Endothelial cell of umbilical vein (primary cell): ENCODE results near the gene AGBL3. TPM values are rescaled to one million over a fixed set of nuclear protein-coding genes. Genes with fewer than 3 reads are reported as not detected.

Experiments
- BruUV-seq: library from RNA; stranded (reverse); fragments of 400-500 nt; replicated peaks from 2 replicates; lab custom pipeline; 2021; lab: Mats Ljungman, UMichigan
- CTCF ChIA-PET: fragments of 300-600, 350-600 bp; sonication (Branson Sonifier 250); formaldehyde crosslinking; loops from one replicate; lab custom pipeline; 2021; ENCODE audit warnings: antibody characterized with exemption, inconsistent platforms; lab: Charles Lee
- POLR2A ChIA-PET: fragments of 300-600, 350-600 bp; sonication (Branson Sonifier 250); formaldehyde crosslinking; loops from one replicate; lab custom pipeline; 2021; ENCODE audit warnings: antibody characterized with exemption, inconsistent platforms; lab: Charles Lee
- DNase-seq: peaks from one replicate; pipeline ENCODE4 v3.0.0-alpha.2; 2011; ENCODE audit warnings: low read depth, low spot score
- FAIRE-seq: peaks from 2 replicates; lab custom pipeline; 2011; peaks lifted over from hg19 to GRCh38; lab: Jason Lieb, UNC
- H2AFZ ChIP-seq: 2 replicates; pipeline ENCODE4 v1.6.0; 2012; ENCODE audit warnings: low read depth, low read length, control low read depth, inconsistent platforms
- H3K27ac ChIP-seq: 2 replicates; pipeline ENCODE4 v1.5.1; 2011; ENCODE audit warnings: low read depth, mild to moderate bottlenecking, control low read depth, low read length, moderate library complexity; ENCODE audit not compliant: insufficient read depth
- H3K27me3 ChIP-seq, 2 experiments: 2 replicates each; pipeline versions ENCODE4 v1.6.0 to v1.6.1; 2011; ENCODE audit warnings: low read length in 2 of 2, mixed read lengths in 1 of 2; ENCODE audit not compliant: control insufficient read depth in 2 of 2, insufficient read depth in 2 of 2
- H3K36me3 ChIP-seq, 2 experiments: 2 replicates in 1 of 2; 3 replicates in 1 of 2; pipeline ENCODE4 v1.5.1; 2011; ENCODE audit warnings: low read length in 2 of 2, mild to moderate bottlenecking in 1 of 2, moderate library complexity in 1 of 2; ENCODE audit not compliant: control insufficient read depth in 2 of 2, insufficient read depth in 2 of 2; ENCODE audit errors: extremely low read depth in 1 of 2
- H3K4me1 ChIP-seq: 3 replicates; pipeline ENCODE4 v1.5.1; 2011; ENCODE audit warnings: mild to moderate bottlenecking, low read length; ENCODE audit not compliant: control insufficient read depth, insufficient read depth; ENCODE audit errors: extremely low read depth
- H3K4me2 ChIP-seq: 2 replicates; pipeline ENCODE4 v1.6.1; 2011; ENCODE audit warnings: low read length, control low read depth, mixed read lengths; ENCODE audit not compliant: insufficient read depth
- H3K4me3 ChIP-seq, 3 experiments: fragments of 200-600 bp in 1 of 3; sonication (generic), shearing (Covaris generic) in 1 of 3; replicated peaks in 1 of 3; 2 replicates each; pipeline ENCODE4 v1.5.1; 2011 to 2016; ENCODE audit warnings: control low read depth in 3 of 3, low read length in 3 of 3, mild to moderate bottlenecking in 2 of 3, inconsistent platforms in 1 of 3, low read depth in 1 of 3, moderate library complexity in 1 of 3; ENCODE audit not compliant: insufficient read depth in 1 of 3
- H3K79me2 ChIP-seq: 2 replicates; pipeline ENCODE4 v1.6.0; 2012; ENCODE audit warnings: low read length, inconsistent platforms; ENCODE audit not compliant: control insufficient read depth, insufficient read depth
- H3K9ac ChIP-seq: replicated peaks from 2 replicates; pipeline ENCODE3; 2011; ENCODE audit warnings: low read length, control low read depth; ENCODE audit not compliant: insufficient read depth; ENCODE audit errors: extremely low read depth
- H3K9me1 ChIP-seq: replicated peaks from 3 replicates; pipeline ENCODE4 v1.6.0; 2011; ENCODE audit warnings: mild to moderate bottlenecking, low read length; ENCODE audit not compliant: control insufficient read depth, insufficient read depth; ENCODE audit errors: extremely low read depth
- H3K9me3 ChIP-seq: replicated peaks from 2 replicates; pipeline ENCODE4 v1.5.1; 2012; ENCODE audit warnings: low read length, inconsistent platforms; ENCODE audit not compliant: control insufficient read depth, insufficient read depth
- H4K20me1 ChIP-seq: replicated peaks from 2 replicates; pipeline ENCODE3; 2011; ENCODE audit warnings: mild to moderate bottlenecking, low read length; ENCODE audit not compliant: control insufficient read depth, insufficient read depth; ENCODE audit errors: extremely low read depth
- EZH2 ChIP-seq: IDR thresholded peaks from 2 replicates; pipeline ENCODE4 v1.6.1; 2012; ENCODE audit warnings: borderline replicate concordance, low read depth, mild to moderate bottlenecking, moderate library complexity, low read length, inconsistent platforms; ENCODE audit not compliant: severe bottlenecking
- FOS ChIP-seq: IDR thresholded peaks from 2 replicates; pipeline ENCODE4 v1.6.1; 2011; ENCODE audit warnings: mild to moderate bottlenecking, low read length, moderate library complexity, borderline replicate concordance; ENCODE audit not compliant: insufficient read depth
- GATA2 ChIP-seq: IDR thresholded peaks from 2 replicates; pipeline ENCODE4 v1.7.0; 2011; ENCODE audit warnings: low read depth, mild to moderate bottlenecking, moderate library complexity, mixed read lengths, low read length; ENCODE audit not compliant: insufficient read length, insufficient read depth
- JUN ChIP-seq: IDR thresholded peaks from 2 replicates; pipeline ENCODE4 v1.6.1; 2011; ENCODE audit warnings: borderline replicate concordance, low read depth; ENCODE audit not compliant: insufficient read length, insufficient read depth
- MAX ChIP-seq: IDR thresholded peaks from 2 replicates; pipeline ENCODE4 v1.6.1; 2011; ENCODE audit not compliant: insufficient read depth, insufficient read length
- MYC ChIP-seq: IDR thresholded peaks from one replicate; pipeline ENCODE4 v1.6.1; 2011; ENCODE audit warnings: mild to moderate bottlenecking, low read depth, low read length
- POLR2A ChIP-seq: IDR thresholded peaks from 2 replicates; pipeline ENCODE4 v1.6.1; 2012; ENCODE audit warnings: low read depth, mild to moderate bottlenecking, control low read depth, low read length
- POLR2AphosphoS5 ChIP-seq: IDR thresholded peaks from 2 replicates; pipeline ENCODE4 v1.6.1; 2012; ENCODE audit warnings: low read depth, mild to moderate bottlenecking, control low read depth, low read length, moderate library complexity; ENCODE audit not compliant: insufficient read depth
- dilution Hi-C: fragments of 300-500 bp; cut with MboI; formaldehyde crosslinking; loops from one replicate; pipeline ENCODE4 v1.15.0; 2019; ENCODE audit warnings: low sequenced_read_pairs; ENCODE audit not compliant: extremely low pct_ligation_motif_present
- intact Hi-C: fragments of 100-400 bp; cut with micrococcal nuclease; formaldehyde crosslinking; loops from one replicate; pipeline ENCODE4 v1.10.0; 2022
- polyA plus RNA-seq, 4 experiments: library from polyadenylated mRNA; depleted of rRNA in 3 of 4; stranded (reverse) in 3 of 4; unstranded in 1 of 4; fragments of >200 nt; gene quantifications; 2 replicates each; pipeline versions ENCODE4 v1.2.1 to v1.2.3, GENCODE V29; 2011 to 2012; ENCODE audit warnings: missing spikeins in 1 of 4
- total RNA-seq: library from RNA; stranded (reverse); gene quantifications from 2 replicates; pipeline ENCODE4 v1.2.3, GENCODE V29; 2021
- TF ChIP-seq, protein P1 (sequence below), 2 donors: IDR thresholded peaks; 1 replicate in 1 of 2; 2 replicates in 1 of 2; pipeline ENCODE4 v1.5.1; 2011; ENCODE audit warnings: low read length in 2 of 2, mild to moderate bottlenecking in 2 of 2, moderate library complexity in 2 of 2, control low read depth in 1 of 2, inconsistent platforms in 1 of 2, low read depth in 1 of 2; ENCODE audit not compliant: insufficient read depth in 1 of 2; ENCODE audit errors: extremely low read depth in 1 of 2

Gene AGBL3
- total and polyA plus RNA-seq, 2 donors (not counting 3 experiments of a cell fraction or from before 2014, with no cell fraction given): 0.97 to 3.2 TPM

DNA sequence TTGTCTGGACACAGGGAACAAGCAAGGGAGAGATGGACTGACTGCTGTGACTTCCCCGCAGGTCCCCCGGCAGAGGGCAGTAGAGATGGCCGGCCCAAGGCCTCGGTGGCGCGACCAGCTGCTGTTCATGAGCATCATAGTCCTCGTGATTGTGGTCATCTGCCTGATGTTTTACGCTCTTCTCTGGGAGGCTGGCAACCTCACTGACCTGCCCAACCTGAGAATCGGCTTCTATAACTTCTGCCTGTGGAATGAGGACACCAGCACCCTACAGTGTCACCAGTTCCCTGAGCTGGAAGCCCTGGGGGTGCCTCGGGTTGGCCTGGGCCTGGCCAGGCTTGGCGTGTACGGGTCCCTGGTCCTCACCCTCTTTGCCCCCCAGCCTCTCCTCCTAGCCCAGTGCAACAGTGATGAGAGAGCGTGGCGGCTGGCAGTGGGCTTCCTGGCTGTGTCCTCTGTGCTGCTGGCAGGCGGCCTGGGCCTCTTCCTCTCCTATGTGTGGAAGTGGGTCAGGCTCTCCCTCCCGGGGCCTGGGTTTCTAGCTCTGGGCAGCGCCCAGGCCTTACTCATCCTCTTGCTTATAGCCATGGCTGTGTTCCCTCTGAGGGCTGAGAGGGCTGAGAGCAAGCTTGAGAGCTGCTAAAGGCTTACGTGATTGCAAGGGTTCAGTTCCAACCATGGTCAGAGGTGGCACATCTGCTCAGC is 178.2 kb downstream of the AGBL3 start:
- peaks cover 4% of the 10 kb centered on the region in 2 experiments for H3K36me3 ChIP-seq
- H3K9me3 ChIP-seq: no peaks in the 10 kb centered on the region
- ChIA-PET POLR2A (no interaction called here), CTCF (no interaction called here)
- no peak overlapping the region for H3K4me2 ChIP-seq
- H3K27ac ChIP-seq: no peak overlapping the region
- no TSS peak for BruUV-seq
- no peak for TF ChIP-seq MYC
- no peak for TF ChIP-seq EZH2
- TF ChIP-seq GATA2: no peak
- TF ChIP-seq, protein P1, sequence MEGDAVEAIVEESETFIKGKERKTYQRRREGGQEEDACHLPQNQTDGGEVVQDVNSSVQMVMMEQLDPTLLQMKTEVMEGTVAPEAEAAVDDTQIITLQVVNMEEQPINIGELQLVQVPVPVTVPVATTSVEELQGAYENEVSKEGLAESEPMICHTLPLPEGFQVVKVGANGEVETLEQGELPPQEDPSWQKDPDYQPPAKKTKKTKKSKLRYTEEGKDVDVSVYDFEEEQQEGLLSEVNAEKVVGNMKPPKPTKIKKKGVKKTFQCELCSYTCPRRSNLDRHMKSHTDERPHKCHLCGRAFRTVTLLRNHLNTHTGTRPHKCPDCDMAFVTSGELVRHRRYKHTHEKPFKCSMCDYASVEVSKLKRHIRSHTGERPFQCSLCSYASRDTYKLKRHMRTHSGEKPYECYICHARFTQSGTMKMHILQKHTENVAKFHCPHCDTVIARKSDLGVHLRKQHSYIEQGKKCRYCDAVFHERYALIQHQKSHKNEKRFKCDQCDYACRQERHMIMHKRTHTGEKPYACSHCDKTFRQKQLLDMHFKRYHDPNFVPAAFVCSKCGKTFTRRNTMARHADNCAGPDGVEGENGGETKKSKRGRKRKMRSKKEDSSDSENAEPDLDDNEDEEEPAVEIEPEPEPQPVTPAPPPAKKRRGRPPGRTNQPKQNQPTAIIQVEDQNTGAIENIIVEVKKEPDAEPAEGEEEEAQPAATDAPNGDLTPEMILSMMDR (IDR thresholded peaks at IDR 0.05; ENCODE audit: extremely low read depth in 1 of 2, insufficient read depth in 1 of 2, low read depth in 1 of 2, low read length in 2 of 2): no peak
- no peak for TF ChIP-seq POLR2A
- TF ChIP-seq FOS: no peak
- TF ChIP-seq POLR2AphosphoS5: no peak
- TF ChIP-seq JUN: no peak
- no peak for TF ChIP-seq MAX
- H2AFZ ChIP-seq: no peak overlapping the region
- dilution Hi-C loops (no loop called here), intact Hi-C loops (loop anchor here (5.0 to 10.0 kb wide), 2 partner anchors 67 to 470 kb away; no protein-coding TSS in a partner anchor)
- no peak for DNase-seq
- H3K4me1 ChIP-seq: peaks cover 43% of the 10 kb centered on the region
- no peak for FAIRE-seq
- no peak overlapping the region for H3K9ac ChIP-seq
- H4K20me1 ChIP-seq: no peaks in the 10 kb centered on the region
- peaks cover 2% of the 10 kb centered on the region for H3K79me2 ChIP-seq
- H3K27me3 ChIP-seq: no peaks in the 10 kb centered on the region
- H3K4me3 ChIP-seq: no peak overlapping the region
- H3K9me1 ChIP-seq: no peaks in the 10 kb centered on the region
